Stimulated activated CD4-positive, alpha-beta T cell treated with anti-CD3 and anti-CD28 coated beads, Interleukin-15, amount 100 ng/mL, for 48 hours (primary cell): Measurements from ENCODE around the gene TENM3.
"Not testable (repeated sequence)": the region's sequence is repeated elsewhere in the genome, so short reads cannot be mapped to it uniquely, and the experiment has no call there.

Experiments
- DNase-seq, 2 donors: peaks; one replicate each; pipeline ENCODE4 v3.0.0-alpha.2; 2020; ENCODE audit warnings: low read depth in 2 of 2

Gene TENM3

GRCh38 chr4:182807767-182808548 lies 564.8 kb downstream of the TENM3 start:
- no peak for DNase-seq

- DNase-seq, result peak; percentile 30 to 43
Measured at GRCh38 chr4:182808673-182809416, 565.6 kb downstream of the TENM3 start.

GRCh38 chr4:182809417-182810102 lies 566.4 kb downstream of the TENM3 start:
- no peak for DNase-seq

GRCh38 chr4:182810103-182810615 lies 567.0 kb downstream of the TENM3 start:
- DNase-seq, result no peak

- DNase-seq, result no peak
Measured at GRCh38 chr4:182812916-182813315, 569.7 kb downstream of the TENM3 start.

GRCh38 chr4:182814065-182814464 lies 570.9 kb downstream of the TENM3 start:
- DNase-seq, result not testable (repeated sequence)

GRCh38 chr4:182818926-182819730 lies 575.9 kb downstream of the TENM3 start:
- DNase-seq, result no peak

GRCh38 chr4:182819751-182820150 lies 576.5 kb downstream of the TENM3 start:
- DNase-seq, result no peak

GRCh38 chr4:182822554-182822953 lies 579.4 kb downstream of the TENM3 start:
- DNase-seq, result no peak

GRCh38 chr4:182823576-182823975 lies 580.4 kb downstream of the TENM3 start:
- no peak for DNase-seq

GRCh38 chr4:182825003-182825402 lies 581.8 kb downstream of the TENM3 start:
- no peak for DNase-seq

- no peak for DNase-seq
Measured at GRCh38 chr4:182825786-182826185, 582.6 kb downstream of the TENM3 start.

GRCh38 chr4:182826391-182826790 lies 583.2 kb downstream of the TENM3 start:
- DNase-seq, result peak in 1 of 2 donors; percentile 12

GRCh38 chr4:182827166-182827565 lies 584.0 kb downstream of the TENM3 start:
- no peak for DNase-seq

GRCh38 chr4:182827954-182828353 lies 584.8 kb downstream of the TENM3 start:
- DNase-seq, result no peak

GRCh38 chr4:182828360-182829025 lies 585.3 kb downstream of the TENM3 start:
- DNase-seq, result no peak

GRCh38 chr4:182829196-182829595 lies 586.0 kb downstream of the TENM3 start:
- DNase-seq, result no peak

GRCh38 chr4:182831376-182831775 lies 588.2 kb downstream of the TENM3 start:
- no peak for DNase-seq

- DNase-seq, result no peak
Measured at GRCh38 chr4:182832352-182833120, 589.3 kb downstream of the TENM3 start.
